GM21381 (cell line): Measurements from ENCODE around the gene LFNG.
"Not testable (repeated sequence)": the region's sequence is repeated elsewhere in the genome, so short reads cannot be mapped to it uniquely, and the experiment has no call there.

Source experiments
- ATAC-seq: cut with Tn5 transposase; IDR thresholded peaks from one replicate; pipeline ENCODE4 v1.9.1; 2021; ENCODE audit warnings: mild to moderate bottlenecking, moderate library complexity; ENCODE audit not compliant: unreplicated experiment

LFNG gene

GRCh38 chr7:2542011-2542915 is 22.7 kb downstream of the LFNG start:
- no peak for ATAC-seq

GRCh38 chr7:2542916-2543871 is 23.6 kb downstream of the LFNG start:
- no peak for ATAC-seq

- ATAC-seq = no peak
Observed at GRCh38 chr7:2544541-2545188, 25.1 kb downstream of the LFNG start.

- ATAC-seq = no peak
Observed at GRCh38 chr7:2545746-2546425, 26.3 kb downstream of the LFNG start.

GRCh38 chr7:2546776-2547586 is 27.4 kb downstream of the LFNG start:
- no peak for ATAC-seq

- ATAC-seq = no peak
Observed at GRCh38 chr7:2551418-2551817, 31.8 kb downstream of the LFNG start.

- ATAC-seq = no peak
Observed at GRCh38 chr7:2553108-2553507, 33.5 kb downstream of the LFNG start.

- ATAC-seq = no peak
Observed at GRCh38 chr7:2553831-2554581, 34.4 kb downstream of the LFNG start.

- ATAC-seq = no peak
Observed at GRCh38 chr7:2554661-2555111, 35.1 kb downstream of the LFNG start.

- peak; percentile 60 for ATAC-seq
Observed at GRCh38 chr7:2555121-2556052, 35.8 kb downstream of the LFNG start, which contains the start of gene BRAT1. Gene BRAT1, minus strand, starts transcription at chr7:2555524. Its CDS starts 1,093 bp downstream, at chr7:2554431.

GRCh38 chr7:2558629-2559282 is 39.2 kb downstream of the LFNG start, which contains the start of gene IQCE:
Gene IQCE, plus strand, starts transcription at chr7:2558979. Its CDS starts 203 bp downstream, at chr7:2559182.
- peak; percentile 57 for ATAC-seq

GRCh38 chr7:2559283-2559950 is 39.8 kb downstream of the LFNG start:
- ATAC-seq = peak; percentile 7

- not testable (repeated sequence) for ATAC-seq
Observed at GRCh38 chr7:2563955-2564354, 44.4 kb downstream of the LFNG start.

GRCh38 chr7:2564970-2565540 is 45.5 kb downstream of the LFNG start:
- no peak for ATAC-seq

- no peak for ATAC-seq
Observed at GRCh38 chr7:2566348-2566889, 46.8 kb downstream of the LFNG start.
